Mesenchymal stem cell (in vitro differentiated cells and primary cell): ENCODE results near the gene RPLP1.

ENCODE experiments used
- DNase-seq: peaks from one replicate; pipeline ENCODE4 v3.0.0-alpha.2; 2013
- H2AFZ ChIP-seq: one replicate; pipeline ENCODE4 v1.6.1; 2013; ENCODE audit warnings: low read depth, mild to moderate bottlenecking, control low read depth, inconsistent platforms, low read length, moderate library complexity
- H2AK5ac ChIP-seq: 2 replicates; pipeline ENCODE4 v1.6.1; 2013; ENCODE audit warnings: low read length, moderate library complexity, mild to moderate bottlenecking, inconsistent platforms; ENCODE audit not compliant: severe bottlenecking
- H2BK120ac ChIP-seq: one replicate; pipeline ENCODE4 v1.6.1; 2013; ENCODE audit warnings: low read depth, mild to moderate bottlenecking, inconsistent platforms, low read length, moderate library complexity
- H2BK12ac ChIP-seq, 2 experiments: one replicate each; pipeline ENCODE4 v1.6.1; 2013; ENCODE audit warnings: inconsistent platforms in 2 of 2, low read length in 2 of 2, mild to moderate bottlenecking in 2 of 2, moderate library complexity in 2 of 2, control low read depth in 1 of 2
- H2BK15ac ChIP-seq: one replicate; pipeline ENCODE4 v1.6.1; 2013; ENCODE audit warnings: mild to moderate bottlenecking, low read depth, inconsistent platforms; ENCODE audit not compliant: poor library complexity, severe bottlenecking
- H2BK5ac ChIP-seq: 2 replicates; pipeline ENCODE4 v1.6.1; 2013; ENCODE audit warnings: low read depth, mild to moderate bottlenecking, low read length, control low read depth, inconsistent platforms; ENCODE audit not compliant: poor library complexity, severe bottlenecking
- H3K14ac ChIP-seq, 2 experiments: one replicate each; pipeline ENCODE4 v1.6.1; 2013; ENCODE audit warnings: inconsistent platforms in 2 of 2, low read length in 2 of 2, control low read depth in 1 of 2, mild to moderate bottlenecking in 1 of 2, moderate library complexity in 1 of 2
- H3K18ac ChIP-seq, 2 experiments: one replicate each; pipeline ENCODE4 v1.6.1; 2013; ENCODE audit warnings: inconsistent platforms in 2 of 2, low read length in 2 of 2, control low read depth in 1 of 2, low read depth in 1 of 2, mild to moderate bottlenecking in 1 of 2
- H3K23ac ChIP-seq, 2 experiments: one replicate each; pipeline ENCODE4 v1.6.1; 2013; ENCODE audit warnings: inconsistent platforms in 2 of 2, low read length in 2 of 2, mild to moderate bottlenecking in 2 of 2, moderate library complexity in 2 of 2, control low read depth in 1 of 2
- H3K27ac ChIP-seq: 2 replicates; pipeline ENCODE4 v1.5.1; 2013; ENCODE audit warnings: mild to moderate bottlenecking, moderate library complexity, low read length, control low read depth, inconsistent platforms; ENCODE audit not compliant: poor library complexity, severe bottlenecking
- H3K27me3 ChIP-seq, 2 experiments: 2 replicates each; pipeline versions ENCODE4 v1.6.1 to v1.7.0; 2013; ENCODE audit warnings: low read length in 2 of 2, mild to moderate bottlenecking in 2 of 2, moderate library complexity in 2 of 2, control low read depth in 1 of 2, inconsistent platforms in 1 of 2; ENCODE audit not compliant: control insufficient read depth in 1 of 2, insufficient read depth in 1 of 2
- H3K36me3 ChIP-seq, 2 experiments: 2 replicates each; pipeline versions ENCODE4 v1.6.1 to v1.7.0; 2013; ENCODE audit warnings: low read length in 2 of 2, control low read depth in 1 of 2, inconsistent platforms in 1 of 2, low read depth in 1 of 2, mild to moderate bottlenecking in 1 of 2; ENCODE audit not compliant: insufficient read depth in 2 of 2, control insufficient read depth in 1 of 2
- H3K4ac ChIP-seq, 2 experiments: one replicate each; pipeline ENCODE4 v1.6.1; 2013; ENCODE audit warnings: inconsistent platforms in 2 of 2, low read length in 2 of 2, mild to moderate bottlenecking in 2 of 2, moderate library complexity in 2 of 2, control low read depth in 1 of 2, low read depth in 1 of 2
- H3K4me1 ChIP-seq: 2 replicates; pipeline ENCODE4 v1.6.1; 2013; ENCODE audit warnings: low read depth, low read length, control low read depth; ENCODE audit not compliant: control insufficient read depth, insufficient read depth
- H3K4me2 ChIP-seq: 2 replicates; pipeline ENCODE4 v1.6.1; 2013; ENCODE audit warnings: low read length, mild to moderate bottlenecking, inconsistent platforms; ENCODE audit not compliant: poor library complexity, severe bottlenecking
- H3K4me3 ChIP-seq, 2 experiments: 2 replicates each; pipeline versions ENCODE4 v1.5.1 to v1.7.0; 2013; ENCODE audit warnings: low read length in 2 of 2, mild to moderate bottlenecking in 2 of 2, control low read depth in 1 of 2, low read depth in 1 of 2; ENCODE audit not compliant: insufficient read depth in 1 of 2
- H3K79me1 ChIP-seq: replicated peaks from 2 replicates; pipeline ENCODE4 v1.6.1; 2013; ENCODE audit warnings: mild to moderate bottlenecking, control low read depth, low read length, inconsistent platforms; ENCODE audit not compliant: poor library complexity, severe bottlenecking
- H3K9ac ChIP-seq: 2 replicates; pipeline ENCODE4 v1.7.0; 2013; ENCODE audit warnings: mild to moderate bottlenecking, low read length, moderate library complexity
- H3K9me3 ChIP-seq: 2 replicates; pipeline ENCODE4 v1.7.0; 2013; ENCODE audit warnings: mild to moderate bottlenecking, low read length; ENCODE audit not compliant: control insufficient read depth
- H4K8ac ChIP-seq: one replicate; pipeline ENCODE4 v1.6.1; 2013; ENCODE audit warnings: inconsistent platforms, mild to moderate bottlenecking, low read length, moderate library complexity
- H4K91ac ChIP-seq: one replicate; pipeline ENCODE4 v1.6.1; 2013; ENCODE audit warnings: mild to moderate bottlenecking, low read length, inconsistent platforms
- WGBS: methylation state at CpG from one replicate; pipeline ENCODE4 v1.1.7; 2013; ENCODE audit warnings: mixed read lengths; 5-methylcytosine and 5-hydroxymethylcytosine counted together

Gene RPLP1

DNA sequence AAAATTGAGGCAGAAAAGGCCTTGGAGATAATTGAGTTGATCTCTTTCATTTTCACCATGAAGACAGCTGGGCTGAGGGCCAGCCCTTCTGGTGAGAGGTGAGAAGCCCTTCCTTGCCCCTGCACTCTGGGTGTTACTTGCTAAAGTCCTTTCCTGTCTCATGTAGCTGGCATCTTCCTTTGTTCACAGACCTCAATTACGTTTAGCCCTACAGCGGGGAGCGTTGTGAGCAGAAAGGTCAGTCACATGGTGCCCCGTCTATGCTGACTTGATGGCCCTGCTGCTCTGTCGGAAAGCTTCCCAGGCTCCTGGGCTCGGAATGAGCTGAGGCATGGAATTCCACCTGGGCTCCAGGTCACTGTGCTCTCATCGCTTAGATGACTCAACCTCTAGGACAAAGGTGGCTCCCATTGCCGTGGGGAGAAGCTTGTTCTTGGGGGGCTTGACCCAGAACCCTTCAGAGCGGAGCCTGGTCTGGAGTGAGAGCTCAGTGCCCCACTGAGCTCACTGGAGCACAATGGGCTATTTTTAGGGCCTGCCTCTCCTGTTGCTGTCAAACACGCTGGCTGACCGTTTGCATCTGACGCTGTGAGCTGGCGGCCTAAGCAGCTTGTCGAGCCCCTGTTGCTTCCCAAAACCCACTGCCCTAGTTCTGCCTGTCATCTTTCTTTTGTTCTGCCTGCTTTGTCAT, 47.0 kb downstream of the RPLP1 start:
- Histone ChIP-seq H3K36me3 (no peaks in the 10 kb centered on the region), H2BK15ac (no peak overlapping the region), H3K18ac (no peak overlapping the region), H3K4me2 (no peak overlapping the region), H2BK120ac (no peak overlapping the region), H3K14ac (no peak overlapping the region), H4K8ac (no peak overlapping the region), H3K27ac (no peak overlapping the region), H2BK12ac (no peak overlapping the region), H3K9me3 (no peaks in the 10 kb centered on the region), H3K4me3 (no peak overlapping the region), H4K91ac (no peak overlapping the region), H3K4me1 (peaks cover 3% of the 10 kb centered on the region), H2BK5ac (no peak overlapping the region), H2AK5ac (no peak overlapping the region), H3K79me1 (no peaks in the 10 kb centered on the region), H3K23ac (no peak overlapping the region), H3K27me3 (peaks cover 13 to 60% of the 10 kb centered on the region in 2 experiments), H2AFZ (no peak overlapping the region), H3K4ac (no peak overlapping the region), H3K9ac (no peak overlapping the region)
- 82% methylated on average over 14 of the region's 14 CpGs for WGBS
- DNase-seq = no peak

DNA sequence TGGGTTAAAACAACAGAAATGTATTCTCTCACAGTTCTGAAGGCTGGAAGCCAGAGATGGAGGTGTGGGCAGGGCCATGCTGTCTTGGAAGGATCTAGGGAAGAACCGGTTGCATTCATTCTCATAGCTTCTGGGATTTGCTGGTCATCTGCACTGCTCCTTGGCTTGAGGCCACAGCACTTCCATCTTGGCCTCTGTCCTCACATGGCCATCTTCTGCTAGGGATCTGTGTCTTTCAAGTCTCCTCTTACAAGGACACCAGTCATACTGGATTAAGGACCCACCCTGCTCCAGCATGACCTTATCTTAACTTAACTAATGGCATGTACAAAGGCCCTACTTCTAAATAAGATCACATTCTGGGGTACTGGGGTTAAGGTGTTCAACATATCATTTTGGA, 47.7 kb downstream of the RPLP1 start:
- Histone ChIP-seq H3K79me1 (no peaks in the 10 kb centered on the region), H2AFZ (no peak overlapping the region), H2BK5ac (no peak overlapping the region), H4K91ac (no peak overlapping the region), H4K8ac (no peak overlapping the region), H3K4me1 (peaks cover 3% of the 10 kb centered on the region), H2AK5ac (no peak overlapping the region), H2BK15ac (no peak overlapping the region), H3K18ac (no peak overlapping the region), H2BK120ac (no peak overlapping the region), H3K9me3 (no peaks in the 10 kb centered on the region), H3K9ac (no peak overlapping the region), H3K27me3 (peaks cover 17 to 62% of the 10 kb centered on the region in 2 experiments), H3K27ac (no peak overlapping the region), H3K14ac (no peak overlapping the region), H3K36me3 (no peaks in the 10 kb centered on the region), H2BK12ac (no peak overlapping the region), H3K23ac (no peak overlapping the region), H3K4me2 (no peak overlapping the region), H3K4me3 (no peak overlapping the region), H3K4ac (no peak overlapping the region)
- 100% methylated on average over 1 of the region's 1 CpG for WGBS
- DNase-seq = no peak

DNA sequence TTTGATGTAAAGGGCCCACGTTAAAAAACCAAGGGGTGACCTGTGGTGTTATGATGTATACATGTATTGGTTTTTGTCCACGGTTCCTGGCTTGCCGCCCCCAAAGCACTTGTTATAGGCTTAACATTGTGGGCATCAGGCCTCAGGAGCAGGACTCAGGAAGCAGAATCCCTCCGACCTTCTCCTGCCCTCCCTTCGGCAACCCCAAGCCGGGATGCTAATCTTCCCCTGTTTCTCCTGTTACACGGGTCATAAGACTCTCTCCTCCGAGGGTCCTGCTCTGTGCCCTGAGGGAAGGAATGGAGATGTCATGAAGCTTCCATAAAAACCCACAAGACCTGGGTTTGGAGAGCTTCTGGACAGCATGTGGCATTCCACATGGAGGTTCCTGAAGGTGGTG, 48.8 kb downstream of the RPLP1 start:
- Histone ChIP-seq H4K8ac (no peak overlapping the region), H3K4me1 (peaks cover 3% of the 10 kb centered on the region), H3K18ac (no peak overlapping the region), H2AK5ac (no peak overlapping the region), H3K27me3 (peaks cover 17 to 64% of the 10 kb centered on the region in 2 experiments), H2BK12ac (no peak overlapping the region), H3K14ac (no peak overlapping the region), H3K27ac (no peak overlapping the region), H3K36me3 (no peaks in the 10 kb centered on the region), H4K91ac (no peak overlapping the region), H3K4me3 (no peak overlapping the region), H2BK5ac (no peak overlapping the region), H3K9me3 (no peaks in the 10 kb centered on the region), H2AFZ (no peak overlapping the region), H3K9ac (no peak overlapping the region), H3K4me2 (no peak overlapping the region), H3K79me1 (no peaks in the 10 kb centered on the region), H3K4ac (no peak overlapping the region), H3K23ac (no peak overlapping the region), H2BK15ac (no peak overlapping the region), H2BK120ac (no peak overlapping the region)
- WGBS = 95% methylated on average over 8 of the region's 8 CpGs
- DNase-seq = no peak

DNA sequence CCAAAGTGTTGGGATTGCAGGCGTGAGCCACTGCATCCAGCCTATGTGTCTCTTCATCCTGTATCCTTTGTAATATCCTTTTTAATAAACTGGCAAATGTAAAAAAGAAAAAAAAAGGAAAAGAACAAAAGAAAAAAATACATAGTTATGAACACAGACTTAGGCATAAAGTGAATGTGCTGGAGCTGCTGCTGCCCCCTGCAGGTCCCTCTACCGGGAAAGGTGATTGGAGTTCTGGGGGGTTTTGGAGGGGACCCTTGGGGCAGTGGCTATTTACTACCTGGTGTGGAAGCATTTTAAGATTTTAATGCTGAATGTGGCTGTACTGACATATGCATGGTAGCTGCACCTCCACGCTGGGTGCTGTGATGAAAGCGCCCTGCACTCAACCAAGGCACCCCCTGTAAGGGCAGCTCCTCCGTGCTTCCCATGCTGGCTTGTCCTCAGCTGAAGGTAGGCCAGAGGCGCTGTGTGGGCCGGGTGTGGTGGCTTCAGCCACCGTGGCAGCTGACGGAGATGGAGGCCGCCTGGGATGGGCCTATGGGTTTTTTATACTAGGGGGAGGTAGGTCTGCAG, 49.9 kb downstream of the RPLP1 start:
- Histone ChIP-seq H4K8ac (no peak overlapping the region), H2AFZ (no peak overlapping the region), H3K36me3 (no peaks in the 10 kb centered on the region), H2BK5ac (no peak overlapping the region), H3K4me2 (no peak overlapping the region), H3K27ac (no peak overlapping the region), H3K14ac (no peak overlapping the region), H3K9ac (no peak overlapping the region), H3K18ac (no peak overlapping the region), H2BK12ac (no peak overlapping the region), H3K79me1 (no peaks in the 10 kb centered on the region), H2AK5ac (no peak overlapping the region), H3K23ac (no peak overlapping the region), H4K91ac (no peak overlapping the region), H2BK15ac (no peak overlapping the region), H3K4ac (no peak overlapping the region), H3K4me3 (no peak overlapping the region), H3K9me3 (no peaks in the 10 kb centered on the region), H3K27me3 (peaks cover 16 to 58% of the 10 kb centered on the region in 2 experiments), H3K4me1 (peaks cover 3% of the 10 kb centered on the region), H2BK120ac (no peak overlapping the region)
- 78% methylated on average over 9 of the region's 10 CpGs for WGBS
- no peak for DNase-seq
